Lower leg skin (tissue), 3 donors: ENCODE measurements around the gene MAP2K6.

Source experiments
- POLR2A ChIP-seq, 2 donors: fragments of 450-650 bp; IDR thresholded peaks; one replicate each; pipeline ENCODE4 v1.6.1; 2016 to 2017; ENCODE audit warnings: antibody characterized with exemption in 2 of 2, mild to moderate bottlenecking in 1 of 2, moderate library complexity in 1 of 2
- TF ChIP-seq, protein P1 (sequence below), 3 donors: fragments of 450-650 bp; IDR thresholded peaks; one replicate each; pipeline ENCODE4 v1.5.1; 2016; ENCODE audit warnings: antibody characterized with exemption in 3 of 3, mild to moderate bottlenecking in 3 of 3, moderate library complexity in 2 of 3

DNA sequence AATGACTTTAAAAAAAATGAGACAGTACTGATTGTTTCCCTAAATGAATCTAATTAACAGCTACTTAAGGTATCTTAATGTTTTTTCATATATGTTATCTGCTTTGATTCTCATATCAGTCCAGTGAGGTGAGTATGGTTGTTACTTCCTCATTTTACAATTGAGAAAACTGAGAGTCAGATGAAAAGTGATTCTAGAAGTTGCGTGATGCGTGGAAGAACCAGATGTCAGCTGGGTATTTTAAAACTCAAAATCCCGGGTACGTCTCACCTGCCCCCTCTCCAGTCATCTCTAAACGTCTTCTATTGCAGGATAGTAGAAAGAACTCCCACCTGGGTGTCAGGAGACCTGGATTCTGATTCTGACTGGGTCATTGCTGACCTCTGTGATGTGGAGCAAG lies 89.2 kb downstream of the MAP2K6 start:
- TF ChIP-seq, protein P1, sequence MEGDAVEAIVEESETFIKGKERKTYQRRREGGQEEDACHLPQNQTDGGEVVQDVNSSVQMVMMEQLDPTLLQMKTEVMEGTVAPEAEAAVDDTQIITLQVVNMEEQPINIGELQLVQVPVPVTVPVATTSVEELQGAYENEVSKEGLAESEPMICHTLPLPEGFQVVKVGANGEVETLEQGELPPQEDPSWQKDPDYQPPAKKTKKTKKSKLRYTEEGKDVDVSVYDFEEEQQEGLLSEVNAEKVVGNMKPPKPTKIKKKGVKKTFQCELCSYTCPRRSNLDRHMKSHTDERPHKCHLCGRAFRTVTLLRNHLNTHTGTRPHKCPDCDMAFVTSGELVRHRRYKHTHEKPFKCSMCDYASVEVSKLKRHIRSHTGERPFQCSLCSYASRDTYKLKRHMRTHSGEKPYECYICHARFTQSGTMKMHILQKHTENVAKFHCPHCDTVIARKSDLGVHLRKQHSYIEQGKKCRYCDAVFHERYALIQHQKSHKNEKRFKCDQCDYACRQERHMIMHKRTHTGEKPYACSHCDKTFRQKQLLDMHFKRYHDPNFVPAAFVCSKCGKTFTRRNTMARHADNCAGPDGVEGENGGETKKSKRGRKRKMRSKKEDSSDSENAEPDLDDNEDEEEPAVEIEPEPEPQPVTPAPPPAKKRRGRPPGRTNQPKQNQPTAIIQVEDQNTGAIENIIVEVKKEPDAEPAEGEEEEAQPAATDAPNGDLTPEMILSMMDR (IDR thresholded peaks at IDR 0.05) = no peak
- TF ChIP-seq POLR2A (IDR thresholded peaks at IDR 0.05) = no peak
